Measurements from ENCODE around the gene HP1BP3. TPM values are rescaled to one million over a fixed set of nuclear protein-coding genes. Genes with fewer than 3 reads are reported as not detected.

Gene HP1BP3
- total RNA-seq, 1 donor from 2014 or later = 267 TPM

- intact Hi-C loops (cut with micrococcal nuclease) = no loop called here
These were observed 16.6 kb downstream of the HP1BP3 start for GRCh38 chr1:20770314-20771087.

GRCh38 chr1:20767271-20767670, 19.8 kb downstream of the HP1BP3 start:
- intact Hi-C loops (cut with micrococcal nuclease) = no loop called here

GRCh38 chr1:20763417-20763816, 23.7 kb downstream of the HP1BP3 start:
- intact Hi-C loops (cut with micrococcal nuclease) = no loop called here

- intact Hi-C loops (cut with micrococcal nuclease) = no loop called here
These were observed 26.8 kb downstream of the HP1BP3 start for GRCh38 chr1:20760322-20760721.

GRCh38 chr1:20753589-20753988, 33.5 kb downstream of the HP1BP3 start:
- intact Hi-C loops (cut with micrococcal nuclease) = no loop called here

- intact Hi-C loops (cut with micrococcal nuclease) = no loop called here
These were observed 35.6 kb downstream of the HP1BP3 start for GRCh38 chr1:20751462-20751990.

GRCh38 chr1:20742671-20743070, 44.4 kb downstream of the HP1BP3 start:
- intact Hi-C loops (cut with micrococcal nuclease) = no loop called here

GRCh38 chr1:20740781-20741180, 46.3 kb downstream of the HP1BP3 start:
- intact Hi-C loops (cut with micrococcal nuclease) = no loop called here

- intact Hi-C loops (cut with micrococcal nuclease) = no loop called here
These were observed 47.9 kb downstream of the HP1BP3 start for GRCh38 chr1:20739225-20739624.

GRCh38 chr1:20735581-20736111, 51.5 kb downstream of the HP1BP3 start:
- intact Hi-C loops (cut with micrococcal nuclease) = no loop called here

GRCh38 chr1:20733360-20733975, 53.6 kb downstream of the HP1BP3 start:
- intact Hi-C loops (cut with micrococcal nuclease) = loop anchor here (1.0 to 2.0 kb wide), 3 partner anchors 37 to 72 kb away; partner anchors contain the start of genes DDOST and HP1BP3

- intact Hi-C loops (cut with micrococcal nuclease) = loop anchor here (1.0 to 2.0 kb wide), 3 partner anchors 36 to 71 kb away; partner anchors contain the start of genes DDOST and HP1BP3
These were observed 54.3 kb downstream of the HP1BP3 start, which contains the start of gene SH2D5 for GRCh38 chr1:20732588-20733359. Gene SH2D5 (minus strand): TSS chr1:20732703. CDS start chr1:20728044, 4,659 bp downstream.

GRCh38 chr1:20732071-20732587, 55.0 kb downstream of the HP1BP3 start:
- intact Hi-C loops (cut with micrococcal nuclease) = loop anchor here (2.0 kb wide), 1 partner anchor 55 kb away; the partner anchor contains the start of gene HP1BP3

- intact Hi-C loops (cut with micrococcal nuclease) = no loop called here
These were observed 55.8 kb downstream of the HP1BP3 start for GRCh38 chr1:20731057-20731991.

GRCh38 chr1:20730690-20731056, 56.4 kb downstream of the HP1BP3 start:
- intact Hi-C loops (cut with micrococcal nuclease) = no loop called here

GRCh38 chr1:20729990-20730689, 57.0 kb downstream of the HP1BP3 start:
- intact Hi-C loops (cut with micrococcal nuclease) = no loop called here

- intact Hi-C loops (cut with micrococcal nuclease) = no loop called here
These were observed 57.8 kb downstream of the HP1BP3 start for GRCh38 chr1:20729155-20729931.

GRCh38 chr1:20728371-20729154, 58.5 kb downstream of the HP1BP3 start:
- intact Hi-C loops (cut with micrococcal nuclease) = no loop called here

All from T-helper 1 cell treated with Interleukin-12 subunit alpha and Interleukin-12 subunit beta and Interleukin-4 antibody, amounts not matched to agents 30 ng/mL and 1 ng/mL, for 36 hours (primary cell).